HUES48 (cell line): ENCODE data around the gene PIEZO2.

ENCODE experiments used
- H3K27ac ChIP-seq: one replicate; pipeline ENCODE4 v1.7.0; 2013; ENCODE audit warnings: low read depth, low read length, inconsistent platforms
- H3K27me3 ChIP-seq: 2 replicates; pipeline ENCODE4 v1.6.1; 2013; ENCODE audit warnings: mild to moderate bottlenecking, low read length; ENCODE audit not compliant: control insufficient read depth, insufficient read depth
- H3K36me3 ChIP-seq: 2 replicates; pipeline ENCODE4 v1.6.1; 2013; ENCODE audit warnings: low read length; ENCODE audit not compliant: control insufficient read depth, insufficient read depth
- H3K4me1 ChIP-seq: 2 replicates; pipeline ENCODE4 v1.6.1; 2013; ENCODE audit warnings: mild to moderate bottlenecking, low read length; ENCODE audit not compliant: control insufficient read depth, insufficient read depth
- H3K4me3 ChIP-seq: 2 replicates; pipeline ENCODE4 v1.5.1; 2013; ENCODE audit warnings: mild to moderate bottlenecking, low read depth, low read length
- H3K9ac ChIP-seq: 2 replicates; pipeline ENCODE4 v1.6.1; 2013; ENCODE audit warnings: mild to moderate bottlenecking, low read depth, low read length, moderate library complexity
- H3K9me3 ChIP-seq: 2 replicates; pipeline ENCODE4 v1.6.1; 2013; ENCODE audit warnings: low read length; ENCODE audit not compliant: control insufficient read depth, insufficient read depth

Gene PIEZO2

GRCh38 chr18:11004951-11005350, 144.4 kb downstream of the PIEZO2 start:
- H3K36me3 ChIP-seq = no peaks in the 10 kb centered on the region
- no peak overlapping the region for H3K9ac ChIP-seq
- H3K4me1 ChIP-seq = peaks cover 6% of the 10 kb centered on the region; the same call in 1 of the 2 replicates
- no peaks in the 10 kb centered on the region for H3K9me3 ChIP-seq
- peak overlapping the region; percentile 79 for H3K27ac ChIP-seq
- H3K4me3 ChIP-seq = no peak overlapping the region
- no peaks in the 10 kb centered on the region for H3K27me3 ChIP-seq

GRCh38 chr18:11004294-11004693, 145.1 kb downstream of the PIEZO2 start:
- no peak overlapping the region for H3K27ac ChIP-seq
- peaks cover 6% of the 10 kb centered on the region; the same call in 1 of the 2 replicates for H3K4me1 ChIP-seq
- no peak overlapping the region for H3K9ac ChIP-seq
- H3K9me3 ChIP-seq = no peaks in the 10 kb centered on the region
- H3K36me3 ChIP-seq = no peaks in the 10 kb centered on the region
- H3K4me3 ChIP-seq = no peak overlapping the region
- no peaks in the 10 kb centered on the region for H3K27me3 ChIP-seq

DNA sequence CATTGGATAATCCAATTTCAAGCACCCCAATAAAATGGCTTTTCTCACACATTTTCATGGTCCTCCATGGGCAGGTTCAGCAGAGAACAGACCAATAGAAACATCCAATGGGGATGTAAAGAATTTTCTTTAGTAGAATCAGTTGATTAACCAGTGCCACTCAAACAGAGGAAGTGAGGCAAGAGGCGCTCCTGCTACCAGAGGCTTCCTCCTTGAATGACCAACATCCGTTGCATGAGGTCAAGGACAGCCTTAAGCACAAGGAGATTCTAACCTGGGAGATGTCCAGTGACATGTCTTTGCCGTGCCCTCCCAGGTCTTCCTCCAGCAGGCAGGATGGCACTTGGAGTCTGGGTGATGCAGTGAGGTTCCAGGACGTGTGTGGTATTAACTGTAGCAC, 146.6 kb downstream of the PIEZO2 start:
- no peaks in the 10 kb centered on the region; the same call in 1 of the 2 replicates for H3K9me3 ChIP-seq
- H3K9ac ChIP-seq = no peak overlapping the region
- no peaks in the 10 kb centered on the region for H3K36me3 ChIP-seq
- H3K4me3 ChIP-seq = no peak overlapping the region
- no peaks in the 10 kb centered on the region for H3K27me3 ChIP-seq
- peaks cover 6% of the 10 kb centered on the region; the same call in 1 of the 2 replicates for H3K4me1 ChIP-seq
- H3K27ac ChIP-seq = no peak overlapping the region

DNA sequence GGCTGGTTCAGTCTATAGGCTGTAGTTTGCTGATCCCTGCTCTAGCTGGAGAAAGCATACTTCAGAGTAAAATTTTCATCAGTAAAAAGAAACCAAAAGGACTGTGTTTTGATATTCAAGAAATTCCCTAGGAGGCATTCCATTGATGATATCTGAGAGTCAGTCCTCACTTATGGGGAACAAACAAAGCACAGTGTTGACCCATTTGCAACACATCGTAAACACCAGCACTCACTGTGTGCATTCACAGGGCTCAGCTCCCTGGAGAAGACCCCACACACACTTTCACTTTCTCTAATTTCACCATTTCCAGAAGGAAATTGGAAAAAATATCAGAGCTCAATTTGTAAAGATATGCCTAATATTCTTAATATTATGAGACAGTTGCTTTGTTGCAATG, 147.1 kb downstream of the PIEZO2 start:
- peaks cover 6% of the 10 kb centered on the region; the same call in 1 of the 2 replicates for H3K4me1 ChIP-seq
- H3K36me3 ChIP-seq = no peaks in the 10 kb centered on the region
- no peaks in the 10 kb centered on the region for H3K27me3 ChIP-seq
- no peak overlapping the region for H3K27ac ChIP-seq
- H3K9ac ChIP-seq = no peak overlapping the region
- H3K4me3 ChIP-seq = no peak overlapping the region
- H3K9me3 ChIP-seq = no peaks in the 10 kb centered on the region; the same call in 1 of the 2 replicates

DNA sequence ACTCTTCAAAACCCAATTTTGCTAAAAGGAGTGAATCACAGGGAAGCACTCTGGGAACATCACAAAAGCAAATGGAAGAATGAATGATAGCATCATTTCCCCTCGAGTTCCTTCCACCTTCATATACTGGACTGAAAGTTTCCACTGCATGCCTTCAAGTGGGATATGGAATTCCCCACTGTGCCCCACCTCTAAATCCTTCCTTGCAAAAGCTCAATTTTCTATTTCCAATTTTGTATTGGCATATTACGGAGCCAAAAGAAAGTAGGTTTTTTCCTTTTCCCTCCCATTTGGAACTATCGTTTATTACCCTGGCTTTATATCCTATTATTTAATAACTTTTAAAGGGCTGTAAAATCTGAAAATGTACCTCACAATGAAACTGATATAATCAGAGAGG, 149.3 kb downstream of the PIEZO2 start:
- no peaks in the 10 kb centered on the region for H3K36me3 ChIP-seq
- no peak overlapping the region for H3K9ac ChIP-seq
- H3K9me3 ChIP-seq = no peaks in the 10 kb centered on the region; the same call in 1 of the 2 replicates
- H3K4me1 ChIP-seq = peaks cover 3% of the 10 kb centered on the region; the same call in 1 of the 2 replicates
- H3K4me3 ChIP-seq = no peak overlapping the region
- no peak overlapping the region for H3K27ac ChIP-seq
- no peaks in the 10 kb centered on the region for H3K27me3 ChIP-seq

GRCh38 chr18:10997885-10998284, 151.5 kb downstream of the PIEZO2 start:
- no peak overlapping the region for H3K4me3 ChIP-seq
- H3K27me3 ChIP-seq = no peaks in the 10 kb centered on the region
- no peaks in the 10 kb centered on the region for H3K36me3 ChIP-seq
- H3K9me3 ChIP-seq = no peaks in the 10 kb centered on the region; the same call in 1 of the 2 replicates
- H3K9ac ChIP-seq = no peak overlapping the region
- H3K4me1 ChIP-seq = 0 out of 2 replicates have a peak, but pooled peaks cover 3% of the 10 kb centered on the region
- H3K27ac ChIP-seq = no peak overlapping the region

DNA sequence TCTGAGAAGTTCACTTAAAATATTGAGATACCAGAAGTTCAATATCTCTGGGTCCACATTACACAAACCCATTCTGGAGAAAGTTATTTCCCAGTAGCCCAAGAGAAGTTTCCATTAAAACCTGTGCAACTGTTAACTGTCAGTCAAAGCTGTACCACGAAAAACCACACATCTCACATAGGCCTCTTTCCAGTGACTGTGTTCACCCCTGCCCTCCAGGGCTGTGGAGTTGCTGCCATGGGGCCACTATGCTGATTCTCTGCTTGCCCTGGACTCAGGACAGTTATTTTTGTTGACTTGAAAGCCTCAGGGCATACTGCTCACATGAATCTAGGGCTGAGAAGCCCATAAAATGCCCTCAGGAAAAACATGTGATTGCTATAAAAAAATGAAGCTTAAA, 153.8 kb downstream of the PIEZO2 start:
- Histone ChIP-seq H3K36me3 (no peaks in the 10 kb centered on the region), H3K27me3 (no peaks in the 10 kb centered on the region), H3K9me3 (no peaks in the 10 kb centered on the region; the same call in 1 of the 2 replicates), H3K4me3 (no peak overlapping the region), H3K9ac (no peak overlapping the region), H3K27ac (no peak overlapping the region), H3K4me1 (no peaks in the 10 kb centered on the region)

GRCh38 chr18:10989486-10989885, 159.9 kb downstream of the PIEZO2 start:
- Histone ChIP-seq H3K27me3 (no peaks in the 10 kb centered on the region), H3K9me3 (peaks cover 7% of the 10 kb centered on the region), H3K4me3 (no peak overlapping the region), H3K36me3 (no peaks in the 10 kb centered on the region), H3K27ac (no peak overlapping the region), H3K4me1 (no peaks in the 10 kb centered on the region), H3K9ac (no peak overlapping the region)

DNA sequence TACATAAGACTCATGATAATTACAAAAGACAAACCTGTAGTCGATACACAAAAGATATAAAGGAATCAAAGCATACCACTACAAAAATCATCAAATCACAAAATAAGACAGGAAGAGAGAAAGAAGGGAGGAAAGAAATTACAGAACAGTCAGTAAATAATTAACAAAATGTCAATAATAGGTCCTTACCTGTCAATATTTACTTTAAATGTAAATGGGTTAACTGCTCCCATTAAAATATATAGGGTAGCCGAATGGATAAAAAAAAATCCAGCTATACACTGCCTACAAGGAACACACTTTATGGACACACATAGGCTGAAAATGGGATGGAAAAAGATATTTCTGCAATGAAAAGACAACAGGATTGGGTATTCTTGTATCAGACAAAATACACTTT, 163.7 kb downstream of the PIEZO2 start:
- Histone ChIP-seq H3K9ac (no peak overlapping the region), H3K4me3 (no peak overlapping the region), H3K27ac (no peak overlapping the region), H3K27me3 (no peaks in the 10 kb centered on the region), H3K36me3 (no peaks in the 10 kb centered on the region), H3K9me3 (peaks cover 13% of the 10 kb centered on the region), H3K4me1 (no peaks in the 10 kb centered on the region)

- Histone ChIP-seq H3K27ac (no peak overlapping the region), H3K4me3 (no peak overlapping the region), H3K9ac (no peak overlapping the region), H3K4me1 (no peaks in the 10 kb centered on the region), H3K36me3 (no peaks in the 10 kb centered on the region), H3K27me3 (no peaks in the 10 kb centered on the region), H3K9me3 (peaks cover 6% of the 10 kb centered on the region; the same call in 1 of the 2 replicates)
Observed at GRCh38 chr18:10979411-10979810, 170.0 kb downstream of the PIEZO2 start.

- Histone ChIP-seq H3K27ac (no peak overlapping the region), H3K9ac (no peak overlapping the region), H3K4me3 (no peak overlapping the region), H3K9me3 (no peaks in the 10 kb centered on the region), H3K36me3 (no peaks in the 10 kb centered on the region), H3K4me1 (no peaks in the 10 kb centered on the region), H3K27me3 (no peaks in the 10 kb centered on the region)
Observed at GRCh38 chr18:10977042-10977441, 172.3 kb downstream of the PIEZO2 start.
